Stimulated activated CD4-positive, alpha-beta T cell treated with anti-CD3 and anti-CD28 coated beads, Interleukin-12 subunit alpha, Interleukin-12 subunit beta, amount 100 ng/mL, for 24 hours (primary cell): ENCODE data around the gene CLOCK.

Experiments
- DNase-seq, 2 experiments: peaks; one replicate each; pipeline ENCODE4 v3.0.0-alpha.2; 2020; ENCODE audit warnings: low read depth in 2 of 2

The CLOCK gene

GRCh38 chr4:55411621-55412020 lies 135.1 kb downstream of the CLOCK start:
- DNase-seq, result no peak

- DNase-seq, result no peak
Observed at GRCh38 chr4:55410431-55410830, 136.3 kb downstream of the CLOCK start.

DNA sequence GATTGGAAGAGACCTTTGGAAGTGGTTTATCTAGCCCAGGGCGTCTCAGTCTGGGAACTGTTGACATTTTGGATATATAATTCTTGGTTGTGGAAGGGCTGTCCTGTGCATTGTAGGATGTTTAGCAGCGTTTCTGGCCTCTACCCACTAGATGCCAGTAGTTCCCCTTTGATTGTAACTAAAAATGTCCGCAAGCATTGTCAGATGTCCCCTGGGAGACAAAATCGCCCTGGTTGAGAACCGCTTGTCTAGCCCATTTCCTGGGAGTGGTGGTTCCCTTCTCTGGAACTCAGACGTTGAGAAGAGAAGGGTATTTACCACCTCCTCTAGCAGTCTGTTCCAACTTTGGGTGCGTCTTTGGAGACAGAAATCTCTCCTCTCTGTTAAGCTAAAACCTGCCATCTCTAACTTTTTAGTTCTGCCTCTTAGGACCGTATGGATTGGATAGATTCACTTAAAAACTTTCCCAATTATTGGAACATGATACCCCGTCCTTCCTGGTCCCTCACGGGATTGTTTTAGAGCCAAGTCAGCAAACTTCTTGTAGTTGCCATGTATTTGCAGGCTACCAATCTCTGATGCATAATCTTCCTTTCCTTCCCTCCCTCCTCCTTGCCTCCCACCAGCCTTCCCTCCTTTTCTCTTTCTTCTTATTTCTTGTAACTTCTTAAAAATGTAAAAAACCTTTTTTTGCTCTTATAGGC lies 137.1 kb downstream of the CLOCK start:
- DNase-seq, result no peak

DNA sequence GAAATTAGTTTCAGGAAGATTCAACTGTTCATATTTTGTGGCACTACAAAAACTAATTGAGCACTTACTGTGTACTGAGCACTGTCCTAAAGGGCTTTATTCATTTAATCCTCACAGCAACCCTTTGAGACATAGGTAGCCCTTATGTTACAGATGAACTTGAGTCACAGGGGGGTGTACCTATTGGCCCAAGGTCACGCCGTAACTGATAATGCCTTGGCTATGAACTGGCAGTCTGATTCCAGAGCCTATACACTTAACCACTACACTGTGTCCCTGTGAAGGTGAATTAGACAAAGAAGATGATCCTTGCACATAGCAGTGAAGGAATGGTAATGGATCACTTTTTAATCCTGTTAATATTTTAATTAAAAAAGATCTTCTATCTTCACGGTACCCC lies 138.9 kb downstream of the CLOCK start:
- DNase-seq, result no peak

DNA sequence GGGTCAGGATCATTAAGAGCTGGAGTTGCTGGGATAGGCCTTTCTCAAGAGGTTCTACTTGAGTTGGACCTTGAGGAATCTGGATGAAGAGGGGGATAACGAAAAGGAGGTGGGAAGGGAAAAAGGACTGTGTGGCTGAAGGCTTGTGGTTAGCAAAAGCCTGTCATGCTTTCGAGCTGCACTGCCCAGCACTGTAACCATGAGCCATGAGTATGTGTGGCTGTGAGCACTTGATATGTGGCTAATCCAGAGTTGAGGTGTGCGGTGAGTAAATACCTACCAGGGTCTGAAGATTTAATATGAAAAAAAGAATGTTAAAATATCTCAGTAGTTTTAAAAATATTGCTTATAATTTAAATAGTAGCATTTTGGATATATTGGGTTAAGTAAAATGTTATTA lies 139.6 kb downstream of the CLOCK start:
- no peak for DNase-seq

DNA sequence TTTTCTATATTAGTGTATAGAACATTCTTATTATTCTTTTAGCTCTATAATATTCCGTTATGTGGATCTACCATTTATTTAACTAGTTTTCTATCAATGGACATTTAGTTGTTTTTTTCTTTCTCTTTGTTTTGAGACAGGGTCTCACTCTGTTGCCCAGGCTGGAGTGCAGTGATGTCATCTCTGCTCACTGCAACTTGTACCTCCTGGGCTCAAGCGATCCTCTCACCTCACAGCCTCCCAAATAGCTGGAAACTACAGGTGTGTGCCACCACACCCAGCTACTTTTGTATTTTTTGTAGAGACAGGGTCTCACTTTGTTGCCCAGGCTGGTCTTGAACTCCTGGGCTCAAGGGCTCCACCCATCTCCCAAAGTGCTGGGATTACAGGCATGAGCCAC lies 140.2 kb downstream of the CLOCK start:
- DNase-seq, result no peak

DNA sequence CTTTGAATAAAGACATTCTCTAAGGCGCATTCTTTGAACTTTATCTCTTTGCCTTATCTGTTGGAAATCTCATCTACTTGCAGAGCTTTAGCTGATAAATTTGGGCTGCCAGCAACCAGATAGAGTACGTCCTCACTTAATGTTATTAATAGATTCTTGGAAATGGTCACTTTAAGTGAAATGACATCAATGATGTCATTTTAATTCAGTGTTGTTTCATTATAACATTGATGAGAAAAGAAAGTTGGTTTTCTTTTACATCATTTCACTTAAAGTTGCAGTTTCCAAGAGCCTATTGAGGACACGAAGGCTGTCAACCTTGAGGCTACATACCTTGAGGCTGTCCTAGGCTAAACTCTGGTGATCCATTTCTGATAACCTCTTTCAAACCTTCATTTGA lies 141.6 kb downstream of the CLOCK start:
- DNase-seq, result no peak

DNA sequence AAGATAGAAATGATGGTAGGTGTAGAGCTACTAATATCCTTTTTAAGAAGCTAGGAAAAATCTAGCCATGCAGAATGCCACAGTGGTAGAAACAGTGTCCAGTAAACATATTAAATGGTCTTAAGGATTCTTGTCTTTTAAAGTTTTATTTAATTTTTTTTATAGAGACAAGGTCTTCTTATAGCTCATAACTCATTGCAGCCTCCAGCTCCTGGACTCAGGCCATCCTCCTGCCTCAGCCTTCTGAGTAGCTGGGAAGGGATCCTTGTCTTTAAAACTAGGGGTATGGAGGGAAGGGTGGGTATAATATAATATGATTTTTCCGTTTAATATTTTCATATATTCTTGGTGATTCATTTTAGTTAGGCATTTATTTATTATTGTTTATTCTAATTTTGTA lies 147.1 kb downstream of the CLOCK start:
- no peak for DNase-seq

- no peak for DNase-seq
Observed at GRCh38 chr4:55398966-55399365, 147.7 kb downstream of the CLOCK start.

DNA sequence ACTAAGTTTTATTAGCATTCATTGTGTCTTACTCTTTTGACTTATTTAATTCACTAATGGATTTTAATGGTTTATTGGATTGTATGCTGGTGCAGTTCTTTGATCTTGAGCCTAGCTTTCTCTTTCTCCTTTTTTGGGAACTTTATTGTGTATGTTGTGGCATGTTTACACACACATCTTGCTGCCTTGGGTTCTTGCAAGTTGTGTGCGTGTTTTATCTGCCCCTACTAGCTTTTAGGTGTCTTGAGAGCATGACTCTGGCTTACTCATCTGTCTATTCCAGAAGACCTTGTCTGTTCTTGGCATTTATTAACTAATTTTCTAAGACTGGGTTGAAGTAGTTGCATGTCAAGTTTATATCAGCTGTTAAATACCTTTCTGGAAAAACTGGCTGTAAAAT lies 148.2 kb downstream of the CLOCK start:
- no peak for DNase-seq

DNA sequence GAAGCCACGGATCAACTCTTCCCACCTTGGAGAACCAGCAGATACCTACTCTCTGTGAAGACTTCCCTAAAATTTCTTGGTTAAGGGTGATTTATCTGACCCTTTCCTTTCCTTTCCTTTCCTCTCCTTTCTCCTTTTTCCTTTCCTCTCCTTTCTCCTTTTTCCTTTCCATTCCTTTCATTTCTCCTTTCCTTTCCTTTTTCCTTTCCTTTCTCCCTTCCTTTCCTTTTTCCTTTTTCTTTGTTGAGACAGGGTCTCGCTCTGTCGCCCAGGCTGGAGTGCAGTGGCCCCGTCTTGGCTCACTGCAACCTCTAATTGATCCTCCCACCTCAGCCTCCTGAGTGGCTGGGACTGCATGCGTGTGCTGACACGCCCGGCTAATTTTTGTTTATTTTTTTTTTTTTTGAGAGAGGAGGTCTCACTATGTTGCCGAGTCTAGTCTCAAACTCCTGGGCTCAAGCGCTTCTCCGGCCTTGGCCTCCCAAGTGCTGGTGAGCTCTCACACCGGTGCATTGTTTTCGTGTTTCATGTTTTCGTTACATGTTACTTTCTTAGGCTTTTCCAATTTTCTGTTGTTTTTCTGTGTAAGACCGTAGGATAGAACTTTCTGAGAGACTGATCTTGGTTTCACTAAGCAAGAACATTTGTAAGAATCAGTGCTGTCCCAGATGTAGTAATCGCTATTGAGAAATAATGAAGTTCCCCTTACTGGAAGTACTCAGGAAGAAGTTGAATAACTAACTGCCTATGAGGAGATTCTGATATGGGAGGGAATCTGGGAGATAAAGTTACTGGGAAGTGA lies 149.0 kb downstream of the CLOCK start:
- DNase-seq, result no peak

- DNase-seq, result no peak
Observed at GRCh38 chr4:55397126-55397436, 149.6 kb downstream of the CLOCK start.

GRCh38 chr4:55396308-55397125 lies 150.2 kb downstream of the CLOCK start:
- peak in 1 of 2 experiments; percentile 19 for DNase-seq

- DNase-seq, result peak; percentile 79 to 87
Observed at GRCh38 chr4:55395529-55396307, 151.0 kb downstream of the CLOCK start, which contains the start of gene TMEM165. Gene TMEM165 (plus strand): TSS chr4:55395957. CDS start chr4:55396190, 233 bp downstream.

DNA sequence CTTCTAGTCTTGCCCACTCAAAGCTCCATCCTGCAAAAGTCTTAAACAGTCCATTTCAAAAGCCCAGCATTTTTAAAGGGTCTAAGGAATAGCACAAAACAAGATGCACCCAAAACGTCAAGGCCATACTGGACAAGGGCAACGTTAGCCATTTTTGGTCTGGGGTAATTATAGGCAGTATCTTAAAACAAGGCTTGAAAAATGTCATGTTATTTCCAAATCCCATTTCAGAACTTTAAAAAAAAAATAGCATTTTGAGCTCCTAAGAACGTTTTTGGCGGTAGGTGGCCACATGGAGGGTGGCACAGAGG lies 151.5 kb downstream of the CLOCK start:
- DNase-seq, result no peak

GRCh38 chr4:55393461-55394320 lies 153.0 kb downstream of the CLOCK start:
- DNase-seq, result no peak

DNA sequence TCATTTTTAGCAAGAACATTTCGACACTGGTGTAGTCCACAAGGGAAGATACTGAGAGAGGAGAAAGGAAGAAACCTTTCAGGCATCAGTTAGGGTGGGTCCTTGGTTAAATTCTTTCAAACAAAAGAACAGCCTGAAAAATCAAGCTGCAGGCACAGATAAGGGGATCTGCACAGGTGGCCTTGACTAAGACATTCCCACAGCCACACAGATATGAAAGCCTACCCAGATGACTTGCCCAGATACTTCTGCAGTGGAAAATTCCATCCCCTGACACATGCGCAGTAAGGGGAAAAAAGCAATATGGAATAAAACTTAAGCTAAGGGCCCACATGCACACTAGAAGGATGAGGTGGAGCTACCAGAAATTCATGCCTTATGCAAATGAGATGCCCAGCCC lies 159.9 kb downstream of the CLOCK start:
- DNase-seq, result no peak

- no peak for DNase-seq
Observed at GRCh38 chr4:55386073-55386472, 160.6 kb downstream of the CLOCK start.

DNA sequence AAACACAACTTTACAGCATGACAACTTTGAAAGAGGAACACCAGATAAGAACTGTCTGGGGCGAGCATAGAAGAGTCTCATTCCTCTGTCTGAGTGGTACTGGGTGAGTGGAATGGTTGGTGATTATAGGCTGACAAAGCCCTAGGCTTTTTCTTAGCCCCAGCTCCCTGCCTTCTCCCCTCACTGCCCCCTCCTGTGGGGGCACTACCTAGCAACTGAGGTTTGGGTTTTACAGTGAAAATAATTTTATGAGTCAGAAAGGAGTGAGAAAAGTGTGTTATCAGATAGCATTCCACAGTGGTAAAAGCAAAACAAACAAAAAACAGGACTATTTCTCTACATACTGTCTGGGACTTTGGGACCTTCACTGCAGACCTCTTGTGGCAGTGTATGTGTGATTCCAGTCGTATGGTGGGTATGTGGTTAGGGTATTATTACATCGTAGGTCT lies 161.5 kb downstream of the CLOCK start:
- DNase-seq, result no peak

DNA sequence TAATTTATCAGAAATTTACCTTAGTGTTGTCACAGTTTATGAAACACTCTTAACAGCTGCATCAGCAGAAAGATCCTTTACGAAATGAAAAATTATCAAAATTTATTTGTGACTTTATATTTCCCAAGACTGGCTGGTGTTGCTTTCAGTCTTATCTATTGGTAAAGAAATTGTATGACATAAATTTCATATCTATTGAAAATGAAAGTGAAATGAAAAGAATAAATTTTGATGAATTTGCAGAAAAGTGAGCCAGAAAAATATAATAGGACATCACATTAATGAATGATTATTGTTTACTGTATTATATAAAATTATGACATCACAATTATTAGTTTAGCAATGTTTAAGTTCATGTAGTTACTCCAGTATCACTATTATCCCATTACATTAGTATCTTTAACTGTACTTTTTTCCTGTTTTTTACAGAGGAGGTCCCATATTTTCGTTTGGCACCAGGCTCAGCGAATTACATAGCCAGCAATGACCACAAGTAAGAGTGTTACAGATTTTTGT lies 164.2 kb downstream of the CLOCK start:
- DNase-seq, result no peak

GRCh38 chr4:55381502-55381901 lies 165.2 kb downstream of the CLOCK start:
- no peak for DNase-seq
